RPMI8226 (cell line): Measurements from ENCODE around the gene REG1B.
"Not testable (repeated sequence)": the region's sequence is repeated elsewhere in the genome, so short reads cannot be mapped to it uniquely, and the experiment has no call there.

Experiments
- DNase-seq: peaks from one replicate; pipeline ENCODE4 v3.0.0-alpha.2; 2015

REG1B gene

GRCh38 chr2:79083597-79084251 lies 4.1 kb downstream of the REG1B start:
- no peak for DNase-seq

GRCh38 chr2:79082987-79083386 lies 4.8 kb downstream of the REG1B start:
- no peak for DNase-seq

- no peak for DNase-seq
Observed at GRCh38 chr2:79071078-79071477, 16.7 kb downstream of the REG1B start.

DNA sequence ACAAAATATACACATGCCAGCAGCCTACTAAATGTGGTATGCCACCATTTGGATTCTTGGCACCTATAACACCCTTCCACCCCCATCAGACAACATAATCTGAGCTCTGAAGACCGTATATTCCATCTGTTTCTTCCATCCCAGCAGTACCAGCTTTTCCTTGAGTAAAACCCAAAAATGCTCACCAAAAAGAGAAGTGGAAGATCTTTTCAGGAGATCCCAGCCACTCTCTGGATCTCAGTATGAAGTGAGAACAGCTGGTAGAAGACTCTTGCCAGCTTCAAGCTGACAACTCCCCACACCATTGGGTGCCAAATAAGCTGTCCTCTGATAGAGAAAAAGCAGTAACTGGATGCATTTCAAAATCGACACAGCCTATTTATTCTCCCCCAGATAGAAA lies 22.6 kb downstream of the REG1B start:
- DNase-seq: no peak

DNA sequence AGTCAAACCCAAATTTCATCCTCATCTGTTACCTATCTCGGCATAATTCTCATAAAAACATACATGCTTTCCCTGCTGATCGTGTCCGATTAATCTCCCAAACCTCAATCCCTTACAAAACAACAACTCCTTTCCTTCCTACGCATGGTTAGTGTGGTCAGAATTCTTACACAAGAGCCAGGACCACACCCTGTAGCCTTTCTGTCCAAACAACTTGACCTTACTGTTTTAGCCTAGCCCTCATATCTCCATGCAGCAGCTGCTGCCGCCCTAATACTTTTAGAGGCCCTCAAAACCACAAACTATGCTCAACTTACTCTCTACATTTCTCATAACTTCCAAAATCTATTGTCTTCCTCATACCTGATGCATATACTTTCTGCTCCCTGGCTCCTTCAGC lies 33.0 kb downstream of the REG1B start:
- DNase-seq: not testable (repeated sequence)

GRCh38 chr2:79053486-79053885 lies 34.3 kb downstream of the REG1B start:
- not testable (repeated sequence) for DNase-seq

DNA sequence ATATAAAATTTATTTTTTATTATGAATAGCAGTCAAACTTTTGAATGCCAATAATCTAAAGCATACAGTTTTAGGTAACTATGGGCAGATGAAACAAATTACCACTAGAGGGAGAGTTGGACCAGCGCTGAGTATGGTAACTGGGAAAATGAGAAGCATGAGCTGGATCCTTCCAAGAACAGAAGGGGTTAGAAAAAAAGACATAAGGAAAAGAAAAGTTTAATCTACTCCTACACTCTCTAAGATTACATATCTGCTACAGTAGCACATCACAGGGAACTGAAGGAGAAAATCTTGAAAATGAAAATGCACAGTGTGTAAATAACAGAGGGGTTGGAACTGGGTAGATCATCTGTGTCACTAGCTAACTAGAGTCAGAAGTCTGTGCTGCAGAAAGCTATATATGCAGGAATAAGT lies 46.8 kb downstream of the REG1B start:
- peak; percentile 4 for DNase-seq

DNA sequence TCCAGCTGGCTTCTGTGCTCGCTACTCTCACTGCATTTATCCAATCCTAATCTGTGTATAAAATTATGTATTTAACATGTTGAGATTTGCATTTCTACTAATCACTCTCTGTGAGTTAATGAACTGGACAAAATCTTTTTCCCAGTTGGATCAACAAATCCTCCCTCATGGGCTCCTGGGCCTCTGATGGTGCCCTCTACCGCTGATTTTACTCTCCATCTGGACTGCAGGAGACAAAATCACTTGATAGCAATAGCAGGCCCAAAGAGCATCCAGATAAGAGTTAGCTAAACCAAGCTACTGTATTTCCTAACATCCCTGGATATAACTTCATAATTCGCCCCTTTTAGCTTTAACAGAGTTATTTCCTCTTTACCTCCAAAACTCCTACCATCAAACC lies 47.8 kb downstream of the REG1B start:
- DNase-seq: no peak
